MV-4-11 (cell line): Measurements from ENCODE around the gene ZDHHC9.

Source experiments
- DNase-seq: peaks from one replicate; lab custom pipeline; 2025; lab: John Stamatoyannopoulos, UW

The ZDHHC9 gene

DNA sequence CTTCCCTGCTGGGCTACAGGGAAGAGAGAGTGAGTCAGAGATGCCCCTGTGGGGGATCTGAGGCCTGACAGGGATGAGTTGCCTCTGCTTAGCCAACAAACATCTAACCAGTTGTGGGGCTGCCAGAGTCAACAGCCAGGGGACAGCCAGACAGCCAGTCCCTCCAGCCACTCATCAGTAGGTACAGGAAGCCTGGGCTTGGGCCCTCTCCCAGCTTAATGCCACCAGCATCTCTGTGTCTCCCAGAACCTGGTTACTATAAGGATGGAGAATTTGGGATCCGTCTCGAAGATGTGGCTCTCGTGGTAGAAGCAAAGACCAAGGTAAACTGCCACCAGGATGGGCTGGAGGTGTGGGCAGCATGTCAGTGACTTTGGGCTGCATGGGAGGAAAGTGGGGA, 81.2 kb downstream of the ZDHHC9 start:
- DNase-seq = no peak

DNA sequence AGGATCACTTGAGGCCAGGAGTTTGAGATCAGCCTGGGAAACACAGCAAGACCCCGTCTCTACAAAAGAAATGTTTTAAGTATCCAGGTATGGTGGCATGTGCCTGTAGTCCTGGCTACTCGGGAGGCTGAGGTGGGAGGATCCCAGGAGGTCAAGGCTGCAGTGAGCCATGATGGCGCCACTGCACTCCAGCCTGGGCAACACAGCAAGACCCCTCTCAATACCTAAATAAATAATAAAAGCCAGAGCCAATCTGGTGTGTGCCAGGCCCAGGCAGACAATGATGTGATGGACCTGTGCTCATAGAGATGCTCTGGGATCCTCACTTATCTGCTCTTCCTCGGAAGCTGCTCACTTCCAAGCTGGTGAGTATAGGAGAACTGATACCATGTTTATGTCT, 82.1 kb downstream of the ZDHHC9 start:
- no peak for DNase-seq

- no peak for DNase-seq
Measured at GRCh38 chrX:129760981-129761380, 82.7 kb downstream of the ZDHHC9 start.

- DNase-seq = no peak
Measured at GRCh38 chrX:129760155-129760554, 83.5 kb downstream of the ZDHHC9 start.

GRCh38 chrX:129759576-129760061, 84.1 kb downstream of the ZDHHC9 start:
- peak; percentile 67 for DNase-seq

DNA sequence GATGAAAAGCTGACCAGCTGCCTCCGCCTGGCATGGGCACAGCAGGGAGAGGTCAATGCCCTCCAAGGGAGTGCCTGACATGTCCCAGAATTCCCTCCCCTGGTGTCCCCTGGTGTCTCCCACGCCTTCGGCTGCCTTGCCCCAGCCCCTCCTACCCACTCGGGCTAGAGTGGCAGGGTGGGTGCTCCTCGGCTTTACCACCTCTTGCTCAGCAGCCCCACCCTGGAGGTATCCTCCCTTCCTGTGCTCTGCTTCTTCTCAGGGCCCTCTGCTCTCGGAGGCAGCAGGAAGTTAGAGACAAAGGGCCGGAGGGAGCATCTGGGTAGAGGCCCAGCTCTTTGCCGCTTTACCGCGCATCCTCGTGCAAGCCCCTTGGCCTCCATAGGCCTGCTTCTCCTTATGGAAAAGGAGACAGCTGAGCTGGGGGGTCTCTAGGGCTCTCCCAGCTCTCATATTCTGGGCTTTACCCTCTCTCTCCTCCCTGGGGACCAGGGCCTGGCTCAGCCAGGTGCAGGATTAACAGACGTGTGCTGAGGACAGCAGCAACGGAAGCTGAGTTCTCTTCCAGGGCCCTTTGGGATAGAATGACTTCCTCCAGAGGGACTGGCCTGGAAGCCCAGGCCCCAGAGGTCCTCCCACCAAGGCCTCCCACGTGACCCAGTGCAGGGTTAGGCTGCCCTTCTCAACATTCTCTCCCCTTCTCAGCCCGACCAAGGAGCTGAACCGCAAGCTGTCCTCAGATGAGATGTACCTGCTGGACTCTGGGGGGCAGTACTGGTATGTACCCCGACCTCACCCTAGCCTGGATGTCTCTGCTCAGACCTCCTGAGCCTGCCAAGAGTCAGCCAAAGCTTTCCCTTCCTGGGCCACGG, 87.7 kb downstream of the ZDHHC9 start:
- no peak for DNase-seq

GRCh38 chrX:129754056-129755024, 89.3 kb downstream of the ZDHHC9 start:
- no peak for DNase-seq
